Panc1 (cell line): ENCODE results near the gene AFF2. TPM values are rescaled to one million over a fixed set of nuclear protein-coding genes. Genes with fewer than 3 reads are reported as not detected.

Source experiments
- ATAC-seq: fragments of 200-7000 bp; cut with Tn5 transposase; 2 replicates; pipeline ENCODE4 v1.9.1; 2020; ENCODE audit warnings: mild to moderate bottlenecking, moderate library complexity
- BruUV-seq: library from RNA; stranded (reverse); fragments of 400-500 nt; replicated peaks from 2 replicates; lab custom pipeline; 2021; lab: Mats Ljungman, UMichigan
- CTCF ChIA-PET: fragments of 300-600 bp; sonication (Branson Sonifier 250); formaldehyde crosslinking; loops from one replicate; lab custom pipeline; 2022; ENCODE audit warnings: antibody characterized with exemption; lab: Charles Lee
- POLR2A ChIA-PET: fragments of 300-600 bp; sonication (Branson Sonifier 250); formaldehyde crosslinking; loops from one replicate; lab custom pipeline; 2022; ENCODE audit warnings: antibody characterized with exemption; lab: Charles Lee
- DNase-seq: peaks from one replicate; pipeline ENCODE4 v3.0.0-alpha.2; 2010; ENCODE audit warnings: low read depth, low spot score
- H3K27ac ChIP-seq: 2 replicates; pipeline ENCODE4 v1.5.1; 2011; ENCODE audit warnings: mild to moderate bottlenecking, low read length, inconsistent platforms
- H3K27me3 ChIP-seq: fragments of 200-500 bp; sonication (Bioruptor generic); 2 replicates; pipeline ENCODE4 v1.6.0; 2014; ENCODE audit warnings: low read length, inconsistent platforms; ENCODE audit not compliant: control insufficient read depth, insufficient read depth
- H3K36me3 ChIP-seq: fragments of 200-500 bp; sonication (Bioruptor generic); 2 replicates; pipeline ENCODE4 v1.5.1; 2014; ENCODE audit warnings: inconsistent platforms, mild to moderate bottlenecking, low read length, moderate library complexity; ENCODE audit not compliant: control insufficient read depth, insufficient read depth
- H3K4me1 ChIP-seq: 2 replicates; pipeline ENCODE4 v1.5.1; 2011; ENCODE audit warnings: inconsistent platforms, mild to moderate bottlenecking, low read length, moderate library complexity; ENCODE audit not compliant: control insufficient read depth, insufficient read depth
- H3K4me3 ChIP-seq, 2 experiments: 2 replicates each; pipeline ENCODE4 v1.5.1; 2011 to 2012; ENCODE audit warnings: low read depth in 2 of 2, low read length in 2 of 2, mild to moderate bottlenecking in 2 of 2, inconsistent platforms in 1 of 2, moderate library complexity in 1 of 2
- H3K9me3 ChIP-seq: fragments of 200-500 bp; sonication (Bioruptor generic); 2 replicates; pipeline ENCODE4 v1.5.1; 2014; ENCODE audit warnings: low read depth, mild to moderate bottlenecking, inconsistent platforms, low read length, moderate library complexity; ENCODE audit not compliant: control insufficient read depth, insufficient read depth
- CTCF ChIP-seq: fragments of 450-650 bp; IDR thresholded peaks from 2 replicates; pipeline ENCODE4 v1.5.1; 2017; ENCODE audit warnings: mild to moderate bottlenecking
- POLR2AphosphoS5 ChIP-seq: IDR thresholded peaks from 2 replicates; pipeline ENCODE4 v1.6.1; 2012; ENCODE audit warnings: mild to moderate bottlenecking, low read depth, low read length, moderate library complexity
- REST ChIP-seq, 2 experiments: IDR thresholded peaks; 2 replicates each; pipeline ENCODE4 v1.6.1; 2011 to 2012; ENCODE audit warnings: low read depth in 2 of 2, control low read depth in 1 of 2, low read length in 1 of 2, mild to moderate bottlenecking in 1 of 2, moderate library complexity in 1 of 2; ENCODE audit not compliant: insufficient read depth in 1 of 2
- SIN3A ChIP-seq: IDR thresholded peaks from 2 replicates; pipeline ENCODE4 v1.6.1; 2012; ENCODE audit warnings: low read depth, mild to moderate bottlenecking, low read length, moderate library complexity, borderline replicate concordance; ENCODE audit not compliant: insufficient read depth
- TCF7L2 ChIP-seq: IDR thresholded peaks from 2 replicates; pipeline ENCODE4 v1.6.1; 2011; ENCODE audit warnings: mild to moderate bottlenecking, low read depth, low read length, inconsistent platforms
- in situ Hi-C: cut with HindIII; loops from 2 replicates; pipeline ENCODE4 v1.10.0; 2016; ENCODE audit warnings: low sequenced_read_pairs, low pct_unique_long_range_greater_than_20kb
- intact Hi-C: fragments of 100-400 bp; cut with micrococcal nuclease; formaldehyde crosslinking; loops from one replicate; pipeline ENCODE4 v1.10.0; 2022; ENCODE audit not compliant: unreplicated experiment
- total RNA-seq: library from RNA; stranded (reverse); gene quantifications from one replicate; pipeline ENCODE4 v1.2.1, GENCODE V29; 2021; ENCODE audit not compliant: unreplicated experiment

AFF2 gene
- total RNA-seq, 1 experiment from 2014 or later = 0.05 TPM

- in situ Hi-C loops = no loop called here
- ATAC-seq = no peak
- ChIA-PET POLR2A (no interaction called here), CTCF (no interaction called here)
- no peaks in the 10 kb centered on the region for H3K9me3 ChIP-seq
- no peak overlapping the region for H3K27ac ChIP-seq
- DNase-seq = no peak
- H3K4me1 ChIP-seq = no peaks in the 10 kb centered on the region
- TF ChIP-seq REST (IDR thresholded peaks at IDR 0.05; ENCODE audit: insufficient read depth in 1 of 2, low read depth in 2 of 2, low read length in 1 of 2) (no peak), POLR2AphosphoS5 (no peak), SIN3A (no peak), CTCF (no peak), TCF7L2 (no peak)
- BruUV-seq = no TSS peak
- H3K4me3 ChIP-seq = no peak overlapping the region
- no peaks in the 10 kb centered on the region for H3K27me3 ChIP-seq
- intact Hi-C loops = no loop called here
- no peaks in the 10 kb centered on the region for H3K36me3 ChIP-seq
Observed at GRCh38 chrX:148774276-148774675, 273.9 kb downstream of the AFF2 start.

- H3K4me3 ChIP-seq = no peak overlapping the region
- no peaks in the 10 kb centered on the region for H3K27me3 ChIP-seq
- no peaks in the 10 kb centered on the region for H3K9me3 ChIP-seq
- no TSS peak for BruUV-seq
- CTCF ChIA-PET = no interaction called here
- POLR2A ChIA-PET = no interaction called here
- ATAC-seq (no peak), DNase-seq (no peak)
- H3K4me1 ChIP-seq = no peaks in the 10 kb centered on the region
- in situ Hi-C loops = no loop called here
- no peaks in the 10 kb centered on the region for H3K36me3 ChIP-seq
- H3K27ac ChIP-seq = no peak overlapping the region
- intact Hi-C loops = no loop called here
- TF ChIP-seq SIN3A (no peak), POLR2AphosphoS5 (no peak), CTCF (no peak), REST (IDR thresholded peaks at IDR 0.05; ENCODE audit: insufficient read depth in 1 of 2, low read depth in 2 of 2, low read length in 1 of 2) (no peak), TCF7L2 (no peak)
Observed at GRCh38 chrX:148784137-148784536, 283.7 kb downstream of the AFF2 start.
